ENCODE data around the gene S100A6.

S100A6 gene

GRCh38 chr1:153544453-153545066 lies 8.8 kb upstream of the S100A6 start:
- peak; percentile 26 for DNase-seq

GRCh38 chr1:153543736-153544135 lies 7.9 kb upstream of the S100A6 start:
- no peak for DNase-seq

GRCh38 chr1:153542956-153543711 lies 7.3 kb upstream of the S100A6 start:
- no peak for DNase-seq

GRCh38 chr1:153541641-153542590 lies 6.1 kb upstream of the S100A6 start:
- DNase-seq, result no peak

GRCh38 chr1:153540394-153541361 lies 4.9 kb upstream of the S100A6 start, which contains the start of gene S100A5:
Gene S100A5 (minus strand): TSS chr1:153540934. CDS start chr1:153540191, 743 bp downstream.
- peak; percentile 76 for DNase-seq

- DNase-seq, result no peak
These were observed 3.8 kb upstream of the S100A6 start for GRCh38 chr1:153539395-153540093.

- no peak for DNase-seq
These were observed 2.6 kb upstream of the S100A6 start for GRCh38 chr1:153538315-153538821.

GRCh38 chr1:153537376-153537730 lies 1.6 kb upstream of the S100A6 start:
- DNase-seq, result no peak

GRCh38 chr1:153536671-153537375 lies 1.0 kb upstream of the S100A6 start:
- no peak for DNase-seq

- DNase-seq, result peak; percentile 85
These were observed 350 bp upstream of the S100A6 start for GRCh38 chr1:153536012-153536670.

- DNase-seq, result no peak
These were observed 908 bp downstream of the S100A6 start for GRCh38 chr1:153534925-153535241.

GRCh38 chr1:153534226-153534924 lies 1.4 kb downstream of the S100A6 start:
- DNase-seq, result no peak

GRCh38 chr1:153533689-153534201 lies 2.0 kb downstream of the S100A6 start:
- DNase-seq, result no peak

- peak; percentile 84 for DNase-seq
These were observed 2.8 kb downstream of the S100A6 start for GRCh38 chr1:153532769-153533599.

- peak; percentile 70 for DNase-seq
These were observed 3.6 kb downstream of the S100A6 start for GRCh38 chr1:153532181-153532580.

- DNase-seq, result no peak
These were observed 4.2 kb downstream of the S100A6 start for GRCh38 chr1:153531638-153532037.

GRCh38 chr1:153527683-153528040 lies 8.1 kb downstream of the S100A6 start:
- DNase-seq, result no peak

GRCh38 chr1:153527023-153527682 lies 8.6 kb downstream of the S100A6 start:
- DNase-seq, result no peak
